NT2/D1 (cell line): Measurements from ENCODE around the gene COG8.

Experiments
- DNase-seq: peaks from one replicate; pipeline ENCODE4 v3.0.0-alpha.2; 2011; ENCODE audit warnings: low read depth, low spot score
- H3K27me3 ChIP-seq: 2 replicates; pipeline ENCODE4 v1.6.0; 2011; ENCODE audit warnings: mild to moderate bottlenecking; ENCODE audit not compliant: insufficient read length, insufficient read depth
- H3K36me3 ChIP-seq: 2 replicates; pipeline ENCODE4 v1.6.1; 2011; ENCODE audit warnings: mild to moderate bottlenecking, low read length, mixed read lengths; ENCODE audit not compliant: insufficient read depth, insufficient read length
- H3K4me1 ChIP-seq: 2 replicates; pipeline ENCODE4 v1.5.1; 2011; ENCODE audit not compliant: insufficient read depth, insufficient read length
- H3K4me3 ChIP-seq: 2 replicates; pipeline ENCODE4 v1.5.1; 2011; ENCODE audit warnings: low read depth; ENCODE audit not compliant: insufficient read length
- H3K9ac ChIP-seq: 2 replicates; pipeline ENCODE4 v1.6.0; 2011; ENCODE audit warnings: low read depth; ENCODE audit not compliant: insufficient read length
- H3K9me3 ChIP-seq: 2 replicates; pipeline ENCODE4 v1.5.1; 2011; ENCODE audit warnings: mild to moderate bottlenecking, low read length; ENCODE audit not compliant: insufficient read depth
- SUZ12 ChIP-seq: IDR thresholded peaks from 2 replicates; pipeline ENCODE4 v1.6.1; 2011; ENCODE audit not compliant: insufficient read length, insufficient read depth; ENCODE audit errors: extremely low read depth
- YY1 ChIP-seq: IDR thresholded peaks from 2 replicates; pipeline ENCODE4 v1.6.1; 2011; ENCODE audit not compliant: insufficient read length, insufficient read depth
- ZNF274 ChIP-seq: IDR thresholded peaks from 2 replicates; pipeline ENCODE4 v1.6.1; 2011; ENCODE audit warnings: mild to moderate bottlenecking, low read depth, low read length

COG8 gene

DNA sequence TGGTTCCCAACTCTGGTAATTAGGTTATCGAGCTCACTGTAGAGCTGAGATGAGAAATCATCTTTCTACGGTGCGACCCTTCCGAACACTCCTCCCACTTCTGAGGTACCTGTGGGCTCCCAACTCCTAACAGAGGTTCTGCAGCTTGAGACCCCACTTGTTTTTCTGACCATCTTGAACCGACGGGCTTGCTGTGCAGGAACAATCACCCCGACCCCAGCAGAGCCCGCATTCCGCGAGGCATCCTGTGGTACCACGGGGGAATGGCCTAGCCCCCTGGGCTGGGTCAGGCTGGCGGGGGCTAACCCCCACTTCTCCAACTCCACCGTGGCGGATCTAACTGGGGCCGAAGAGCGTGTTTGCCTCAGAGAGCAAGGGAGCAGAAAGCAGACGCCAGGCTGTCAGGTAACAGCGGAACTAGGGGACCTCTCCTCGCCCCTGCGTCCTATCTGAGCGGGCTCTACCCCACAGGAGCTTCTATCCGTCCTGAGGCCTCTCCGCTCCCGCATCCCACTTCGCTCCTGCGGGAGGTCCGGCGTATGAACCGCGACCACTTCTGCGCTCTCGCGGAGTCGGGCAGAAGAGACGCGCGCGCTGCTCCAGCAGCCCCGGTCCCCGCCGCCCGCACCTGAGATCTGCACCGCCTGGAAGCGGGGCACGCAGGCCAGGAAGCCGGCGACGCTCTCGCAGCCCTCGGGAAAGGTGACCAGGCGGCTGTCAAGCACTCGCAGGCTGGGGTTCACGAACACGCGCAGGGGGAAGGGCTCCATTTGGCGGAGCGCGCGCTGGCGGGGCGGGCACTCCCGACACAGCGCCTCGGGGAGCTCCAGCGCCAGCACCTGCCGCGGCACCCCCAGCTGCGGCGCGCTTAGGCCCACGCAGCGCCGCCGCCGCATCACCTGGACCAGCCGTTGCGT, 9.7 kb downstream of the COG8 start:
- TF ChIP-seq ZNF274 (no peak), SUZ12 (no peak), YY1 (no peak)
- DNase-seq, result no peak
- Histone ChIP-seq H3K4me3 (peak overlapping the region; percentile 87), H3K9ac (peak overlapping the region; percentile 93), H3K36me3 (peaks cover 75% of the 10 kb centered on the region), H3K27me3 (no peaks in the 10 kb centered on the region), H3K4me1 (peaks cover 5% of the 10 kb centered on the region), H3K9me3 (no peaks in the 10 kb centered on the region)

DNA sequence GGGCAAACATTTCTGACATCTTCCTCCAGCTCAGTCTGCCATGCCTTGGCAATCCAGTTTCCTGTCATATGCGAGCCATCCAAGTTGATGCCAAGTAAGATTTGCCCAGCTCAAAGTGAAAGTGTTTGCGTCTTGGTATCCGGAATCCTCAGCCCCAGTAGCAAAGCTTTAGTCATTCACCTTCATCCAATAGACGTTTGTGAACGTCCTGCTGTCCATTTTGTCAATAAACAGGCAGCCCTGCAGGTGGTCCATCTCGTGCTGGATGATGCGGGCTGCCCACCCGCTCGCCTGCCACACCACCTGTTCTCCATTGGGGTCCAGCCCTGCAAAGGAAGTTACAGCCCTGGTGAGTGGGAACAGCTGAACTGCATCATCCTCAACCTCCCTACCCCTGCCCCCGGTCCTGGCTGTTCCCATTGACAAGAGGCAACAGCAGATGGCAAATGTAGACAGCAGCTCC, 10.5 kb downstream of the COG8 start:
- H3K4me1 ChIP-seq, result peaks cover 6% of the 10 kb centered on the region
- peaks cover 75% of the 10 kb centered on the region for H3K36me3 ChIP-seq
- no peak for TF ChIP-seq ZNF274
- no peak for TF ChIP-seq YY1
- no peak for TF ChIP-seq SUZ12
- peak overlapping the region; percentile 93 for H3K9ac ChIP-seq
- no peaks in the 10 kb centered on the region for H3K9me3 ChIP-seq
- no peak for DNase-seq
- H3K27me3 ChIP-seq, result no peaks in the 10 kb centered on the region
- peak overlapping the region; percentile 87 for H3K4me3 ChIP-seq

DNA sequence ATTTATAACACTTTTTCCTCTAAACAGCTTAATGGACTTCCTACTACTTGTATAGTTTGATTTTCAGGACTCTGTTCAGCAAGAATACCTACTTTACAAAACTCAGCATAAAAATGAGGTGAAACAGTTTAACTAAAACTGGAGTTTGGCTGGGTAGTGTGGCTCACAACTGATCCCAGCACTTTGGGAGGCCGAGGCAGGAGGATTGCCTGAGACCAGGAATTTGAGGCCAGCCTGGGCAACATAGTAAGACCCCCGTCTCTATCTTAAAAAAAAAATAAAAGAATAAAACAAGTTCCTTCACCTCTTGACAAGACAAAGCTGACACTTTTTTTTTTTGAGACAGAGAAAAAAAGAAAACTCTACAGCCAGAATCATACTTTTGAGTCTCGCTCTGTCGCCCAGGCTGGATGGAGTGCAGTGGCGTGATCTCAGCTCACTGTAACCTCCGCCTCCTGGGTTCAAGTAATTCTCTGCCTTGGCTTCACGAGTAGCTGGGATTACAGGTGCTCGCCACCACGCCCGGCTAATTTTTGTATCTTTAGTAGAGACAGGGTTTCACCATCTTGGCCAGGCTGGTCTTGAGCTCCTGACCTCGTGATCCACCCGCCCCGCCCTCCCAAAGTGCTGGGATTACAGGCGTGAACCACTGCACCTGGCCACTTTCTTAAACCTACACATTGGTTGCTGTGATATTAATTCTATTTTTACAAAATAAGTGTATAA, 11.6 kb downstream of the COG8 start:
- Histone ChIP-seq H3K36me3 (peaks cover 76% of the 10 kb centered on the region), H3K4me1 (peaks cover 6% of the 10 kb centered on the region), H3K4me3 (no peak overlapping the region), H3K27me3 (no peaks in the 10 kb centered on the region), H3K9me3 (no peaks in the 10 kb centered on the region), H3K9ac (peak overlapping the region; percentile 27)
- no peak for TF ChIP-seq SUZ12
- no peak for TF ChIP-seq ZNF274
- no peak for TF ChIP-seq YY1
- no peak for DNase-seq

DNA sequence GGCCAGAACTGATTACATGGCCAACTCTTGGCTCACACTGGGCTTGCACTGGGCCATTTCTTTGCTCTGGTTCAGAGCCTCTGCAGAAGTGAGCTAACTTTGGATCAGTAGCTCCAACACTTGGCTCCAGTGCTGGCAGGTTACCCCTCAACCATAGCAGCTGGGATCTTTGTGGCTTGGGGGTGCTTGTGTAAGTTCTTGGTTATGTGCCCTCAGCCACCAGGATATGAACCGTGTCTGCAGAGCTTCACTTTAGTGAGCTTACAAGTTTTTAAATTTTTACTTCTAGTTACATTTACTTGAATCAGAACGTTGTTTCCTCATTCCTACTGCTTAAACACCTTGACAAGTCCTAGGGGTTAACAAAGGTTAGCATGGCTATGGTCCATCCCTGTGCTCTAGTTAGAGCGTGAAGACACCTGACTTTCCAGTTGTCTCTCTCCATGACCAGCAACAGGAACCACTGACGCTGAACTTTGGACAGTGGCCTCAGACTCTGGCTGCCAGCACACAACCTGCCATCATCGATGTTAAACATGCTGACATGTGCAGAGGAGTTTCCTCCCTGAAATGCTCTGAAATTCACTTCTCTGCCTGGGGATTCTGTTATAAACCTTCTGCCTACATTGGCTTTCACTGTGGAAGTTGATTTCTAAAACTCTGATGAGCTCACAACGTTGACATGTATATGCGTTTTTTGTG, 13.0 kb downstream of the COG8 start:
- no peak overlapping the region for H3K9ac ChIP-seq
- H3K27me3 ChIP-seq, result no peaks in the 10 kb centered on the region
- H3K4me3 ChIP-seq, result no peak overlapping the region
- DNase-seq, result no peak
- TF ChIP-seq SUZ12 (no peak), YY1 (no peak), ZNF274 (no peak)
- H3K9me3 ChIP-seq, result no peaks in the 10 kb centered on the region
- H3K36me3 ChIP-seq, result peaks cover 76% of the 10 kb centered on the region
- H3K4me1 ChIP-seq, result peaks cover 6% of the 10 kb centered on the region

DNA sequence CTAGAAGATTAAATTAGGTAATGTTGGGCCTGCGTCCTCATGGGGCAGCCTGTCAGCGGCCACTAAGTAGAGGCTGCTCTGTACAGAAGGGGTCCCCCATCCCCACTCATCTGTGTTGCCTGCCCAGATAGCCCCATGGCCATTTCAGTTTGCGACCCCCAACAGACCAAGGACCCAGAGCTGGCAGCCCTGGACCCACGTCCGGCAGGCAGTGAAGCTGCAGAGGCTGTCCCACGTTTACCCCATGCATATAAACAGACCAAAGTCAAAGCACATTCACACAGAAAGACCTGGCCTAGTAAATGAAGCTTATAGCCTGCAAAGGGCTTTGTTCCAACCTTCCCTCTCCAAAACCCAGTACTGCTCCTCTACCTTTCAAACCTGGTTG, 13.6 kb downstream of the COG8 start:
- DNase-seq, result no peak
- Histone ChIP-seq H3K27me3 (no peaks in the 10 kb centered on the region), H3K4me3 (no peak overlapping the region), H3K4me1 (peaks cover 6% of the 10 kb centered on the region), H3K9me3 (no peaks in the 10 kb centered on the region), H3K36me3 (peaks cover 82% of the 10 kb centered on the region), H3K9ac (no peak overlapping the region)
- TF ChIP-seq SUZ12, result no peak
- no peak for TF ChIP-seq ZNF274
- no peak for TF ChIP-seq YY1

DNA sequence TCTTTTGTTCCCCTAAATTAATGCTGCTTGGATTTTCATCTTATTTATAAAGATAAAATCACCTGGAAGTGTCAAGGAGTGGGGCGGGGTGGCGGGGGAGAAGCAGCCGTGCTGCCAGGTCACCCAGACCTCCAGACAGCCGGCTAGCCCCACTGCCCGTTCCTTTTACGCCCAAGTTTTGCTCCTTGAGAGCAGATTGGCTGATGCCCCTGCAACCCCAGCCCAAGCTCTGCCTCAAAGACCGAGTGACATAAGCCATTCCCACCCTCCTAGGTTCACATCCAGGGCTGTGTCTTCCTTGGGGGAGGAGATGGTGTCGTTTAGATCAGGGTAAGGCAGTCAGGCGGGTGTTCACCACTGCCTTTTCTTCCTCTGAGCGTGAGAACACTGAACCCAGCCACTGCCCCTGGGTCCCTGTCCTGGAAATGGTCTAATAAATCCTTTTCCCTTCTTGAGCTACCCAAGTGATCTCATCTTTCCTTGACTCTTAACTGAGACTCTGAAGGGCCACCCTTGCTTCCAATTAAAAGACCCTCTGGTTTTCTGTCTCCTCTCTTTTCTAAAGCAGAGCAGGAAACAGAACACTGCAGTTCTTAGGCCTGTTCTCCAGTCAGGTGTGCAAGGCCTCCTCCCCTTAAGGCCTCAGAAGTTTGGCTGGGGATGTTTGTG, 14.6 kb downstream of the COG8 start:
- H3K9ac ChIP-seq, result no peak overlapping the region
- DNase-seq, result no peak
- peaks cover 6% of the 10 kb centered on the region for H3K4me1 ChIP-seq
- no peaks in the 10 kb centered on the region for H3K9me3 ChIP-seq
- H3K27me3 ChIP-seq, result no peaks in the 10 kb centered on the region
- no peak overlapping the region for H3K4me3 ChIP-seq
- TF ChIP-seq YY1, result no peak
- no peak for TF ChIP-seq SUZ12
- TF ChIP-seq ZNF274, result no peak
- peaks cover 92% of the 10 kb centered on the region for H3K36me3 ChIP-seq
